ENCODE measurements around the gene MGLL. TPM values are rescaled to one million over a fixed set of nuclear protein-coding genes. Genes with fewer than 3 reads are reported as not detected.

MGLL gene
- total and polyA plus RNA-seq, 9 of the 15 experiments (the other 6 are each of a cell fraction or from before 2014, with no cell fraction given) = 0.12 to 0.32 (median 0.18) TPM; not detected in 6

DNA sequence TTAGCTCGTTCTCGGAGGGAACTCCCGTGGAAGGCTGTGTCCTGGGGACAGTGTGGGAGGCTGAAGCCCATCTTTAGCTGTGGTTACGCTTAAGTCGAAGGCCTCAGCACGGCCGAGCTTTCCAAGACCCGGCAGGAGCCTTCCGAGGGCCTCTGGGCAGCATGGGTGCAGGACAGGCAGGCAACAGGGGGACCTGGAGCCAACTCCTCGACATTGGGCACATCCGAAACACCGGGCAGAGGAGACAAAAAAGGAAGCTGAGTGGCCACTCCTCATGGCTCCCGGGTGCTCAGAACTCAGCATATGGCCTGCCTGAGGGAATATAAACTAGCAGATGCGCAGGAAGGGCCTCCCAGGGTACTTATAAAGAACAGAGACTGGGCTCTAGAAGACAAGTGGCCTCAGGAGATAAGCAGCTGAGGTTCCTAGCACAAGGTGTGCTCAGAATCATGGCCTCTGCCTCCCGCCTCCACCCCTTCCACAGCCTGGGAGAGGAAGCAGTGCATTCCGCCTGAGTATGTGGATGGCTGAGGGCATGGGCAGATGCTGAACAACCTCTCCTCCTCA lies 115.4 kb downstream of the MGLL start (continued):
- no peak for TF ChIP-seq GABPA (tag; conservative IDR thresholded peaks at IDR 0.05; ENCODE audit: low read depth)
- peak; percentile 35; the same call in 1 of the 2 replicates for TF ChIP-seq CTBP1 (IDR thresholded peaks at IDR 0.05; ENCODE audit: borderline replicate concordance)
- TF ChIP-seq, protein P1, sequence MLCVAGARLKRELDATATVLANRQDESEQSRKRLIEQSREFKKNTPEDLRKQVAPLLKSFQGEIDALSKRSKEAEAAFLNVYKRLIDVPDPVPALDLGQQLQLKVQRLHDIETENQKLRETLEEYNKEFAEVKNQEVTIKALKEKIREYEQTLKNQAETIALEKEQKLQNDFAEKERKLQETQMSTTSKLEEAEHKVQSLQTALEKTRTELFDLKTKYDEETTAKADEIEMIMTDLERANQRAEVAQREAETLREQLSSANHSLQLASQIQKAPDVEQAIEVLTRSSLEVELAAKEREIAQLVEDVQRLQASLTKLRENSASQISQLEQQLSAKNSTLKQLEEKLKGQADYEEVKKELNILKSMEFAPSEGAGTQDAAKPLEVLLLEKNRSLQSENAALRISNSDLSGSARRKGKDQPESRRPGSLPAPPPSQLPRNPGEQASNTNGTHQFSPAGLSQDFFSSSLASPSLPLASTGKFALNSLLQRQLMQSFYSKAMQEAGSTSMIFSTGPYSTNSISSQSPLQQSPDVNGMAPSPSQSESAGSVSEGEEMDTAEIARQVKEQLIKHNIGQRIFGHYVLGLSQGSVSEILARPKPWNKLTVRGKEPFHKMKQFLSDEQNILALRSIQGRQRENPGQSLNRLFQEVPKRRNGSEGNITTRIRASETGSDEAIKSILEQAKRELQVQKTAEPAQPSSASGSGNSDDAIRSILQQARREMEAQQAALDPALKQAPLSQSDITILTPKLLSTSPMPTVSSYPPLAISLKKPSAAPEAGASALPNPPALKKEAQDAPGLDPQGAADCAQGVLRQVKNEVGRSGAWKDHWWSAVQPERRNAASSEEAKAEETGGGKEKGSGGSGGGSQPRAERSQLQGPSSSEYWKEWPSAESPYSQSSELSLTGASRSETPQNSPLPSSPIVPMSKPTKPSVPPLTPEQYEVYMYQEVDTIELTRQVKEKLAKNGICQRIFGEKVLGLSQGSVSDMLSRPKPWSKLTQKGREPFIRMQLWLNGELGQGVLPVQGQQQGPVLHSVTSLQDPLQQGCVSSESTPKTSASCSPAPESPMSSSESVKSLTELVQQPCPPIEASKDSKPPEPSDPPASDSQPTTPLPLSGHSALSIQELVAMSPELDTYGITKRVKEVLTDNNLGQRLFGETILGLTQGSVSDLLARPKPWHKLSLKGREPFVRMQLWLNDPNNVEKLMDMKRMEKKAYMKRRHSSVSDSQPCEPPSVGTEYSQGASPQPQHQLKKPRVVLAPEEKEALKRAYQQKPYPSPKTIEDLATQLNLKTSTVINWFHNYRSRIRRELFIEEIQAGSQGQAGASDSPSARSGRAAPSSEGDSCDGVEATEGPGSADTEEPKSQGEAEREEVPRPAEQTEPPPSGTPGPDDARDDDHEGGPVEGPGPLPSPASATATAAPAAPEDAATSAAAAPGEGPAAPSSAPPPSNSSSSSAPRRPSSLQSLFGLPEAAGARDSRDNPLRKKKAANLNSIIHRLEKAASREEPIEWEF (CRISPR knock-in tag; IDR thresholded peaks at IDR 0.05) = no peak
- no peak for TF ChIP-seq HNRNPL (IDR thresholded peaks at IDR 0.05; ENCODE audit: low read depth, low read length)
- no peak for TF ChIP-seq ZNF282 (CRISPR knock-in tag; IDR thresholded peaks at IDR 0.05)
- no peak for TF ChIP-seq ZNF311 (CRISPR knock-in tag; IDR thresholded peaks at IDR 0.05)
- TF ChIP-seq CXXC5 (CRISPR knock-in tag; IDR thresholded peaks at IDR 0.05) = no peak
- no peak for TF ChIP-seq NFE2L1 (tag; IDR thresholded peaks at IDR 0.05; ENCODE audit: borderline replicate concordance, low read depth)
- no peak for TF ChIP-seq HNRNPK (IDR thresholded peaks at IDR 0.05; ENCODE audit: low read depth, low read length, poor library complexity, severe bottlenecking)
- TF ChIP-seq MYC (IDR thresholded peaks at IDR 0.05; ENCODE audit: low read depth, low read length) = no peak
- TF ChIP-seq MYC (CRISPR knock-in tag; IDR thresholded peaks at IDR 0.05; ENCODE audit: borderline replicate concordance, low read depth) = no peak
- TF ChIP-seq TRIM24 (IDR thresholded peaks at IDR 0.05) = no peak
- TF ChIP-seq FUS (optimal IDR thresholded peaks at IDR 0.05; ENCODE audit: low read depth, low read length) = no peak
- TF ChIP-seq, protein P2, sequence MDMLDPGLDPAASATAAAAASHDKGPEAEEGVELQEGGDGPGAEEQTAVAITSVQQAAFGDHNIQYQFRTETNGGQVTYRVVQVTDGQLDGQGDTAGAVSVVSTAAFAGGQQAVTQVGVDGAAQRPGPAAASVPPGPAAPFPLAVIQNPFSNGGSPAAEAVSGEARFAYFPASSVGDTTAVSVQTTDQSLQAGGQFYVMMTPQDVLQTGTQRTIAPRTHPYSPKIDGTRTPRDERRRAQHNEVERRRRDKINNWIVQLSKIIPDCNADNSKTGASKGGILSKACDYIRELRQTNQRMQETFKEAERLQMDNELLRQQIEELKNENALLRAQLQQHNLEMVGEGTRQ (CRISPR knock-in tag; IDR thresholded peaks at IDR 0.05) = no peak
- TF ChIP-seq LCOR (CRISPR knock-in tag; IDR thresholded peaks at IDR 0.05) = no peak
- no peak for TF ChIP-seq CBX1 (IDR thresholded peaks at IDR 0.05; ENCODE audit: low read depth)
- TF ChIP-seq, protein P3, sequence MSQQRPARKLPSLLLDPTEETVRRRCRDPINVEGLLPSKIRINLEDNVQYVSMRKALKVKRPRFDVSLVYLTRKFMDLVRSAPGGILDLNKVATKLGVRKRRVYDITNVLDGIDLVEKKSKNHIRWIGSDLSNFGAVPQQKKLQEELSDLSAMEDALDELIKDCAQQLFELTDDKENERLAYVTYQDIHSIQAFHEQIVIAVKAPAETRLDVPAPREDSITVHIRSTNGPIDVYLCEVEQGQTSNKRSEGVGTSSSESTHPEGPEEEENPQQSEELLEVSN (IDR thresholded peaks at IDR 0.05; ENCODE audit: borderline replicate concordance in 1 of 2, extremely low read depth in 1 of 2, insufficient read depth in 1 of 2, insufficient read length in 1 of 2, low read depth in 1 of 2, low read length in 1 of 2, poor library complexity in 1 of 2, severe bottlenecking in 1 of 2) = peak in 1 of 2 experiments; percentile 7
